ENCODE measurements around the gene MTMR3.
"Not testable (repeated sequence)": the region's sequence is repeated elsewhere in the genome, so short reads cannot be mapped to it uniquely, and the experiment has no call there.

The MTMR3 gene

GRCh38 chr22:29883045-29883774 lies at the start of gene MTMR3:
MTMR3 (plus strand) TSS chr22:29883174; CDS start chr22:29971060, 87,886 bp downstream.
- H3K36me3 Mint-ChIP-seq (ENCODE audit: low read depth), result no peaks in the 10 kb centered on the region
- H3K9me3 Mint-ChIP-seq, result no peaks in the 10 kb centered on the region
- H3K27ac Mint-ChIP-seq, result peak within 1 kb of the TSS; percentile 81
- H3K4me3 Mint-ChIP-seq, result peak within 1 kb of the TSS; percentile 91
- no peaks in the 10 kb centered on the region for H3K27me3 Mint-ChIP-seq
- H3K4me1 Mint-ChIP-seq (ENCODE audit: low read depth), result peaks cover 9% of the 10 kb centered on the region

DNA sequence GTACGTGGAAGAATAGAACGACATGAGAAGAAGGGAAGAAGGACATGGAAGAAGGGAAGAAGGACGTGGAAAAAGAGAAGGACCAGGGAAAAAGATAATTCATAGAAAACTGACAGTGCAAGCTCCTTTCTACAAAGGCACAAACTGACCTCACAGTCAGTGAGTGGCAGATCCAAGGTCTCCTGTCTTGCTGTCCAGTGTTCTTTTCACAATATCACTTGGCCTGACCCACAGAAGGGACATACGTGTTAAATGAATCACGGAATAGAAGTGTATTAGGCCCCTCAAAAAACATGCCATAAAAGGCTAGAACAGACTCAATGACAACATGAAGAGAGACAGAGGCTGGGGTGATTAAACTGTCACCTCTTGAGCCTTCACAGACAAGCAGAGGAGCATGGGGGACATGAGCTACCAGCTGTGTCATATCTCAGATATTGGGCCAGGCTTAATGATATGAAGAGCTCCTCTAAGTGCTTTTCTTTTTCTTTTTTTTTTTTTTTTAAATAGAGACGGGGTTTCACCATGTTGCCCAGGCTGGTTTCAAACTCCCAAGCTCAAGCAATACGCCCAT lies 49.5 kb upstream of the MTMR3 start:
- H3K36me3 Mint-ChIP-seq (ENCODE audit: low read depth), result peaks cover 48% of the 10 kb centered on the region
- H3K27me3 Mint-ChIP-seq, result no peaks in the 10 kb centered on the region
- no peaks in the 10 kb centered on the region for H3K9me3 Mint-ChIP-seq
- H3K4me1 Mint-ChIP-seq (ENCODE audit: low read depth), result peaks cover 34% of the 10 kb centered on the region
- no peak overlapping the region for H3K27ac Mint-ChIP-seq
- H3K4me3 Mint-ChIP-seq, result no peak overlapping the region

GRCh38 chr22:29834046-29834445 lies 48.9 kb upstream of the MTMR3 start:
- Mint-ChIP-seq H3K4me1 (ENCODE audit: low read depth) (peaks cover 40% of the 10 kb centered on the region), H3K36me3 (ENCODE audit: low read depth) (peaks cover 45% of the 10 kb centered on the region), H3K4me3 (no peak overlapping the region), H3K9me3 (no peaks in the 10 kb centered on the region), H3K27ac (no peak overlapping the region), H3K27me3 (no peaks in the 10 kb centered on the region)

DNA sequence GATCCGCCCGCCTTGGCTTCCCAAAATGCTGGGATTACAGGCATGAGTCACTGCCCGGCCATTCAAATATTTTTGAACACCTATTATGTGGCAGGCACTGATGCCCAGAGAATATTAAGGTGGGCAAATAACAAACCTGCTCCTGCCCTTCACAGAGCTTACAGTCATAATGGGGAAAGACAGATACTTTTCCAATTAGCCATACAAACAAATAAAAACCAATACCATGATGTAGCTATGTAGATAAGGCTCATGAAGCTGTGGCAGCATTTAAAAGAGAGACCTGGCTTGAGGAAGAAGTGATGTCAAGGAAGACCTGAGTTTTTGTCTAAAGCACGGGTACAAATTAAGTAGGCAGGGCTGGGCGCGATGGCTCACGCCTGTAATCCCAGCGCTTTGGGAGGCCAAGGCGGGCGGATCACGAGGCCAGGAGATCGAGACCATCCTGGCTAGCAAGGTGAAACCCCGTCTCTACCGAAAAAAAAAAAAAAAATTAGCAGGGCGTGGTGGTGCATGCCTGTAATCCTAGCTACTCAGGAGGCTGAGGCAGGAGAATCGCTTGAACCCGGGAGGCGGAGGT lies 46.1 kb upstream of the MTMR3 start:
- peak overlapping the region; percentile 61 for H3K27ac Mint-ChIP-seq
- H3K36me3 Mint-ChIP-seq (ENCODE audit: low read depth), result peaks cover 25% of the 10 kb centered on the region
- H3K9me3 Mint-ChIP-seq, H3K27me3 Mint-ChIP-seq: not testable (repeated sequence)
- H3K4me1 Mint-ChIP-seq (ENCODE audit: low read depth), result peaks cover 35% of the 10 kb centered on the region
- peak overlapping the region; percentile 89 for H3K4me3 Mint-ChIP-seq

DNA sequence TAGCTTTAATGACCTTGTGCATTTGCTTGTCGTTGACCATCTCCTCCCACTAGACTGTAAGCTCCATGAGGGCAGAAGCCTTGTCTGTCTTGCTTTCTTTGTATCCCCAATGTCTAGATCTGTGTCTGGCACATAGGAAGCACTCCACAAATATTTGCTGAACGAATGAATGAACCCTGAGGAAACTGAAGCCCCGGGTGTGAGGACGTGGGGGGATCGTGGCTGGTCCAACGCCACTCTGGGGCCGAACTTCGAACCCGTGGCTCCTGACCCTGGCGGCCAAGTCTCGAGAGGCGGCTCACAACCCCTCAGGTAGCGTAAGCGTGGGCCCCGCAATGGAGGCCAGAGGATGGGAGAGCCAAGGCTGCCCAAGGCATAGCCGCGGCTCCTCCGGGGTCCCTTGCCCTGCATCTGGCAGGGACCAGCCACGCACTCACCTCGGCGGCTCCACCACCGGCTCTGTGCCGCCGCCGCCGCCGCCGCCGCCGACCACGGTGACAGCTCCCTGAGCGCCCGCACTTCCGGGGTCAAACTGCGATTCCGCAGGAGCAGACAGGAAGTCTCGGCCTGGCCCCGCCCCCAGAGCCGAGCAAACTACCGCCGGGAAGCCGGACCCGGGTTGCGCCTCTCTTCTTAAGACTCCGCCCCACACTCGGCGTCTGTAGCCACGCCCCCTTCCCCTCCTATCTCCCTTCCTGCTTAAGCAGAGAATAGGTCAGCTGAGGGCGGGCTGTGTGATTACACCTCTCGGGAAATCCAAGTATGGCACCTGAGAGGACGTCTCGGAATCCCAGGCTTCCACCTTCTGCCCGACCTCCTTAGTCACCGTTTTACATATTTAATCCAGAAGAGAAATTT lies 45.0 kb upstream of the MTMR3 start, which contains the start of gene ASCC2:
Gene ASCC2, minus strand, starts transcription at position 534 of the 858 bp plus-strand sequence. CDS start 5,949 bp downstream, outside the sequence.
- Mint-ChIP-seq H3K36me3 (ENCODE audit: low read depth) (peaks cover 18% of the 10 kb centered on the region), H3K27me3 (no peaks in the 10 kb centered on the region), H3K27ac (peak within 1 kb of the TSS; percentile 95), H3K9me3 (no peaks in the 10 kb centered on the region), H3K4me3 (peak within 1 kb of the TSS; percentile 89), H3K4me1 (ENCODE audit: low read depth) (peaks cover 35% of the 10 kb centered on the region)

GRCh38 chr22:29838599-29838956 lies 44.4 kb upstream of the MTMR3 start:
- Mint-ChIP-seq H3K9me3 (no peaks in the 10 kb centered on the region), H3K27ac (peak overlapping the region; percentile 95), H3K4me3 (peak overlapping the region; percentile 89), H3K4me1 (ENCODE audit: low read depth) (peaks cover 35% of the 10 kb centered on the region), H3K27me3 (no peaks in the 10 kb centered on the region), H3K36me3 (ENCODE audit: low read depth) (peaks cover 12% of the 10 kb centered on the region)

GRCh38 chr22:29839039-29839438 lies 43.9 kb upstream of the MTMR3 start:
- Mint-ChIP-seq H3K9me3 (no peaks in the 10 kb centered on the region), H3K36me3 (ENCODE audit: low read depth) (peaks cover 10% of the 10 kb centered on the region), H3K27me3 (no peaks in the 10 kb centered on the region), H3K27ac (peak overlapping the region; percentile 95), H3K4me1 (ENCODE audit: low read depth) (peaks cover 35% of the 10 kb centered on the region), H3K4me3 (peak overlapping the region; percentile 89)

- H3K27me3 Mint-ChIP-seq, result no peaks in the 10 kb centered on the region
- H3K27ac Mint-ChIP-seq, result no peak overlapping the region
- peaks cover 6% of the 10 kb centered on the region for H3K36me3 Mint-ChIP-seq (ENCODE audit: low read depth)
- H3K9me3 Mint-ChIP-seq, result peaks cover under 1% of the 10 kb centered on the region
- H3K4me3 Mint-ChIP-seq, result no peak overlapping the region
- H3K4me1 Mint-ChIP-seq (ENCODE audit: low read depth), result peaks cover 33% of the 10 kb centered on the region
Measured at GRCh38 chr22:29840498-29840897, 42.5 kb upstream of the MTMR3 start.

DNA sequence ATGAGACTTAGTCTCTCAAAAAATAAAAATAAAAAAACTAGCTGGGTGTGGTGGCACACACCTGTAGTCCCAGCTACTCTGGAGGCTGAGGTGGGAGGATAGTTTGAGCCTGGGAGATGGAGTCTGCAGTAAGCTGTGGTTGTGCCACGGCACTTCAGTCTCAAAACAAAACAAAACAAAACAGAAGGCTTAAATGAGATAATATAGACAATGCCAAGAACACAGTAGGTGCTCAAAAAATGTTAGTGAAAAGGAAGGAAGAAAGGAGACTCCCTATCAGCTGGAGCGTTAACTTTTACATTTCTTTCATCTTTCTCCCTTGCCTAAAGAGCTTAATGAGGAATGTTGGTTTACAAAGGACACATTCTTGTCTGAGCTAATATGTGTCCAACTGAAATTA lies 40.8 kb upstream of the MTMR3 start:
- H3K4me1 Mint-ChIP-seq (ENCODE audit: low read depth), result peaks cover 16% of the 10 kb centered on the region
- H3K36me3 Mint-ChIP-seq (ENCODE audit: low read depth), result peaks cover 4% of the 10 kb centered on the region
- H3K27me3 Mint-ChIP-seq, result no peaks in the 10 kb centered on the region
- H3K4me3 Mint-ChIP-seq, result no peak overlapping the region
- no peak overlapping the region for H3K27ac Mint-ChIP-seq
- H3K9me3 Mint-ChIP-seq, result peaks cover 9% of the 10 kb centered on the region

DNA sequence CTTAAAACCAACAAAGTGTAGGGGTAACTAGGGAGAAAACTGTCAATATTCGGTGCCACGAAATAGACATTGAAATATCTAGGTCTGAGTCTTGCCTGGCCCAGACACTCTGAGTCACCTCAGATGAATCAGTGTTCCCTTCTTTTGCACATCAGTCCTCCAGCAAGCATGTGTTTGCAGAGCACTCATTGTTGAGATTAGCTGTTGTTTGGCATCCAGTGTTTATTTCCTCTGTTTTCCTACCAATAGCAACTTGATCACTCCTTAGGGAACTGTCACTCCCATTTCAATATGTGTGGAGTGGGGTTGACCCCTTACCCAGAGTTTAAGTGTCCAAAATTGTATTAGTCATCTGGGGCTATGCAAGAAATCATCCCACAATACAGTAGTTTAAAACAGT lies 40.2 kb upstream of the MTMR3 start:
- no peak overlapping the region for H3K4me3 Mint-ChIP-seq
- H3K27ac Mint-ChIP-seq, result no peak overlapping the region
- peaks cover 4% of the 10 kb centered on the region for H3K36me3 Mint-ChIP-seq (ENCODE audit: low read depth)
- H3K27me3 Mint-ChIP-seq, result no peaks in the 10 kb centered on the region
- peaks cover 10% of the 10 kb centered on the region for H3K4me1 Mint-ChIP-seq (ENCODE audit: low read depth)
- H3K9me3 Mint-ChIP-seq, result peaks cover 9% of the 10 kb centered on the region

DNA sequence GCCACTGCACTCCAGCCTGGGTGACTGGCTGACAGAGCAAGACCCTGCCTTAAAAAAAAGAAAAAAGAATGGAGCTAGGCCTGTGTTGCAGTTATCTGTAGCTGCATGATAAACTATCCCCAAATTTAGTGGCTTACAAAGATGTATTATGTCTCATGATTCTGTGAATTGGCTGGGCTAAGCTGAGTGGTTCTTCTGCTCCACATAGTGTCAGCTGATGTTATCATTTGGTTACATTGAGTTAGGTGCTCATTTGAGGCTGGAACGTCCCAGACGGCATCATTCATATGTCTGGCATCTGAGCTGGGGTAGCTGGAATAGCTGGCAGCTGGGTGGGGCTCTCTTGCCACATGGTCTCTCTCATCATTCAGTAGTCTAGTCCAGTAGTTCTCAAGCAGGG lies 36.7 kb upstream of the MTMR3 start:
- no peaks in the 10 kb centered on the region for H3K27me3 Mint-ChIP-seq
- no peak overlapping the region for H3K27ac Mint-ChIP-seq
- peaks cover 4% of the 10 kb centered on the region for H3K36me3 Mint-ChIP-seq (ENCODE audit: low read depth)
- H3K4me1 Mint-ChIP-seq (ENCODE audit: low read depth), result no peaks in the 10 kb centered on the region
- no peak overlapping the region for H3K4me3 Mint-ChIP-seq
- peaks cover 9% of the 10 kb centered on the region for H3K9me3 Mint-ChIP-seq

- Mint-ChIP-seq H3K27ac (no peak overlapping the region), H3K4me3 (no peak overlapping the region), H3K9me3 (peaks cover 9% of the 10 kb centered on the region), H3K36me3 (ENCODE audit: low read depth) (peaks cover 4% of the 10 kb centered on the region), H3K4me1 (ENCODE audit: low read depth) (no peaks in the 10 kb centered on the region), H3K27me3 (no peaks in the 10 kb centered on the region)
Measured at GRCh38 chr22:29848111-29848510, 34.9 kb upstream of the MTMR3 start.

GRCh38 chr22:29854432-29854831 lies 28.5 kb upstream of the MTMR3 start:
- H3K27me3 Mint-ChIP-seq, result no peaks in the 10 kb centered on the region
- H3K4me1 Mint-ChIP-seq (ENCODE audit: low read depth), result no peaks in the 10 kb centered on the region
- no peak overlapping the region for H3K27ac Mint-ChIP-seq

GRCh38 chr22:29855611-29856181 lies 27.3 kb upstream of the MTMR3 start:
- Mint-ChIP-seq H3K9me3 (no peaks in the 10 kb centered on the region), H3K27me3 (no peaks in the 10 kb centered on the region), H3K27ac (no peak overlapping the region), H3K36me3 (ENCODE audit: low read depth) (no peaks in the 10 kb centered on the region), H3K4me3 (no peak overlapping the region), H3K4me1 (ENCODE audit: low read depth) (no peaks in the 10 kb centered on the region)

More at GRCh38 chr22:29854432-29854831, 28.5 kb upstream of the MTMR3 start:
- H3K9me3 Mint-ChIP-seq, result no peaks in the 10 kb centered on the region
- H3K4me3 Mint-ChIP-seq, result no peak overlapping the region
- H3K36me3 Mint-ChIP-seq (ENCODE audit: low read depth), result no peaks in the 10 kb centered on the region
